ENCODE data around the gene VPS35L.

- TF ChIP-seq CTCF (IDR thresholded peaks at IDR 0.05; ENCODE audit: insufficient read depth, low read depth, low read length), result no peak
- TF ChIP-seq EZH2 (IDR thresholded peaks at IDR 0.05; ENCODE audit: insufficient read depth, low read length), result no peak
Observed at GRCh38 chr16:19703172-19703889, 147.8 kb downstream of the VPS35L start.

Data from astrocyte (in vitro differentiated cells and primary cell).